WTC11 (cell line): ENCODE measurements around the gene RELT.

Experiments
- CREB1 ChIP-seq: sonication (generic); formaldehyde crosslinking; IDR thresholded peaks from 2 replicates; pipeline ENCODE4 v1.8.0; 2023; ENCODE audit warnings: mild to moderate bottlenecking, missing genetic modification reagents
- E2F1 ChIP-seq: sonication (generic); formaldehyde crosslinking; IDR thresholded peaks from 2 replicates; pipeline ENCODE4 v1.8.0; 2022; ENCODE audit warnings: mild to moderate bottlenecking, missing genetic modification reagents
- GRHL2 ChIP-seq: fragments of 250-450 bp; sonication (Bioruptor Pico); IDR thresholded peaks from 2 replicates; pipeline ENCODE4 v1.8.0; 2022; ENCODE audit warnings: mild to moderate bottlenecking, moderate library complexity; ENCODE audit not compliant: insufficient replicate concordance, severe bottlenecking
- USF2 ChIP-seq: sonication (generic); formaldehyde crosslinking; IDR thresholded peaks from 2 replicates; pipeline ENCODE4 v1.8.1; 2023; ENCODE audit warnings: mild to moderate bottlenecking, missing genetic modification reagents, moderate library complexity
- TF ChIP-seq, protein P1 (sequence below): fragments of 200-600 bp; IDR thresholded peaks from 2 replicates; pipeline ENCODE4 v1.8.0; 2022; ENCODE audit warnings: antibody characterized with exemption
- TF ChIP-seq, protein P2 (sequence below): sonication (generic); formaldehyde crosslinking; IDR thresholded peaks from 2 replicates; pipeline ENCODE4 v1.8.0; 2022; ENCODE audit warnings: mild to moderate bottlenecking, missing genetic modification reagents

DNA sequence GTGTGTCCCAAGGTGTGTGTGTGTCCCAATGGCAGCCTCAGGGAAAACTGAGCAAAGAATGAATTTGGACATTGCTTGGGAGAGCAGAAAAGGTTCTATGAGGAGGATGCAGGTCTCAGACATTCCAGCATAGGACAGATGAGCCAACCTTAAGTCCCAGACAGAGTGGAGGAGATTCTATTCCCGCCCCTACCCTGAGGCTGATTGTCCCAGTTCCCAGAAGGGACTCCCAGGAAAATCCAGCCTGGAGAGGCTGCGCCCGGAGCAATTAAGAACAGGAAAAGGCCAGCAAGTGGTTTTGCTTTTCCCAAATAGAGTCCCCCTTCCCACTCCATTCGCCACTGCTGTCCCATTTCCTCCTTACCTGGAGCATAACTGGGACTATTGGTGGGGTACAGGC, 54.1 kb downstream of the RELT start:
- no peak for TF ChIP-seq CREB1 (CRISPR knock-in tag)
- no peak for TF ChIP-seq GRHL2 (CRISPR knock-in tag)
- TF ChIP-seq, protein P1, sequence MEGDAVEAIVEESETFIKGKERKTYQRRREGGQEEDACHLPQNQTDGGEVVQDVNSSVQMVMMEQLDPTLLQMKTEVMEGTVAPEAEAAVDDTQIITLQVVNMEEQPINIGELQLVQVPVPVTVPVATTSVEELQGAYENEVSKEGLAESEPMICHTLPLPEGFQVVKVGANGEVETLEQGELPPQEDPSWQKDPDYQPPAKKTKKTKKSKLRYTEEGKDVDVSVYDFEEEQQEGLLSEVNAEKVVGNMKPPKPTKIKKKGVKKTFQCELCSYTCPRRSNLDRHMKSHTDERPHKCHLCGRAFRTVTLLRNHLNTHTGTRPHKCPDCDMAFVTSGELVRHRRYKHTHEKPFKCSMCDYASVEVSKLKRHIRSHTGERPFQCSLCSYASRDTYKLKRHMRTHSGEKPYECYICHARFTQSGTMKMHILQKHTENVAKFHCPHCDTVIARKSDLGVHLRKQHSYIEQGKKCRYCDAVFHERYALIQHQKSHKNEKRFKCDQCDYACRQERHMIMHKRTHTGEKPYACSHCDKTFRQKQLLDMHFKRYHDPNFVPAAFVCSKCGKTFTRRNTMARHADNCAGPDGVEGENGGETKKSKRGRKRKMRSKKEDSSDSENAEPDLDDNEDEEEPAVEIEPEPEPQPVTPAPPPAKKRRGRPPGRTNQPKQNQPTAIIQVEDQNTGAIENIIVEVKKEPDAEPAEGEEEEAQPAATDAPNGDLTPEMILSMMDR = no peak
- TF ChIP-seq, protein P2, sequence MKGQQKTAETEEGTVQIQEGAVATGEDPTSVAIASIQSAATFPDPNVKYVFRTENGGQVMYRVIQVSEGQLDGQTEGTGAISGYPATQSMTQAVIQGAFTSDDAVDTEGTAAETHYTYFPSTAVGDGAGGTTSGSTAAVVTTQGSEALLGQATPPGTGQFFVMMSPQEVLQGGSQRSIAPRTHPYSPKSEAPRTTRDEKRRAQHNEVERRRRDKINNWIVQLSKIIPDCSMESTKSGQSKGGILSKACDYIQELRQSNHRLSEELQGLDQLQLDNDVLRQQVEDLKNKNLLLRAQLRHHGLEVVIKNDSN = no peak
- TF ChIP-seq USF2 = no peak
- TF ChIP-seq E2F1 (CRISPR knock-in tag) = no peak
